HEK293 (cell line): ENCODE measurements around the gene MND1.

Experiments
- EGR2 ChIP-seq: fragments of 450-650 bp; formaldehyde crosslinking; IDR thresholded peaks from 2 replicates; pipeline ENCODE4 v1.5.1; 2016; ENCODE audit warnings: low read depth, missing biosample characterization, missing genetic modification characterization
- GLIS2 ChIP-seq: fragments of 450-650 bp; formaldehyde crosslinking; IDR thresholded peaks from 2 replicates; pipeline ENCODE4 v1.5.1; 2016; ENCODE audit warnings: missing biosample characterization, missing genetic modification characterization
- HIC1 ChIP-seq: fragments of 450-650 bp; formaldehyde crosslinking; IDR thresholded peaks from 2 replicates; pipeline ENCODE4 v1.5.1; 2016; ENCODE audit warnings: missing biosample characterization, missing genetic modification characterization
- HOXD13 ChIP-seq: sonication (generic); formaldehyde crosslinking; IDR thresholded peaks from 2 replicates; pipeline ENCODE4 v1.8.0; 2022; ENCODE audit warnings: missing genetic modification reagents, borderline replicate concordance
- MEIS1 ChIP-seq: sonication (generic); formaldehyde crosslinking; IDR thresholded peaks from 2 replicates; pipeline ENCODE4 v1.8.1; 2022; ENCODE audit warnings: missing genetic modification reagents, mild to moderate bottlenecking, borderline replicate concordance
- MYNN ChIP-seq: fragments of 450-650 bp; formaldehyde crosslinking; IDR thresholded peaks from 2 replicates; pipeline ENCODE4 v1.5.1; 2016; ENCODE audit warnings: missing biosample characterization, missing genetic modification characterization, borderline replicate concordance
- SETDB1 ChIP-seq: IDR thresholded peaks from one replicate; pipeline ENCODE4 v1.6.1; 2017; ENCODE audit warnings: mild to moderate bottlenecking, low read length, moderate library complexity, mixed read lengths; ENCODE audit not compliant: insufficient read length
- TCF7L2 ChIP-seq: IDR thresholded peaks from 2 replicates; pipeline ENCODE4 v1.6.1; 2011; ENCODE audit warnings: low read depth, mild to moderate bottlenecking, inconsistent platforms, low read length, moderate library complexity, borderline replicate concordance
- ZBTB21 ChIP-seq: fragments of 450-650 bp; formaldehyde crosslinking; IDR thresholded peaks from 2 replicates; pipeline ENCODE4 v1.5.1; 2017; ENCODE audit warnings: missing biosample characterization, missing genetic modification characterization
- ZBTB48 ChIP-seq: fragments of 450-650 bp; formaldehyde crosslinking; IDR thresholded peaks from 2 replicates; pipeline ENCODE4 v1.5.1; 2016; ENCODE audit warnings: missing biosample characterization, missing genetic modification characterization
- ZFP41 ChIP-seq: fragments of 450-650 bp; formaldehyde crosslinking; IDR thresholded peaks from 2 replicates; pipeline ENCODE4 v1.5.1; 2016; ENCODE audit warnings: missing biosample characterization, missing genetic modification characterization, borderline replicate concordance
- ZNF10 ChIP-seq: fragments of 450-650 bp; formaldehyde crosslinking; IDR thresholded peaks from 2 replicates; pipeline ENCODE4 v1.5.1; 2017; ENCODE audit warnings: missing biosample characterization, missing genetic modification characterization
- ZNF138 ChIP-seq: fragments of 450-650 bp; formaldehyde crosslinking; IDR thresholded peaks from 2 replicates; pipeline ENCODE4 v1.5.1; 2016; ENCODE audit warnings: missing biosample characterization, missing genetic modification characterization, borderline replicate concordance
- ZNF146 ChIP-seq: fragments of 450-650 bp; formaldehyde crosslinking; IDR thresholded peaks from 2 replicates; pipeline ENCODE4 v1.5.1; 2016; ENCODE audit warnings: missing biosample characterization, missing genetic modification characterization
- ZNF174 ChIP-seq: fragments of 450-650 bp; formaldehyde crosslinking; IDR thresholded peaks from 2 replicates; pipeline ENCODE4 v1.5.0; 2017; ENCODE audit warnings: missing biosample characterization, mild to moderate bottlenecking, missing genetic modification characterization
- ZNF18 ChIP-seq: fragments of 450-650 bp; formaldehyde crosslinking; IDR thresholded peaks from 2 replicates; pipeline ENCODE4 v1.5.1; 2016; ENCODE audit warnings: missing biosample characterization, missing genetic modification characterization
- ZNF292 ChIP-seq: fragments of 450-650 bp; formaldehyde crosslinking; IDR thresholded peaks from 2 replicates; pipeline ENCODE4 v1.5.1; 2016; ENCODE audit warnings: low read depth, missing biosample characterization, missing genetic modification characterization, borderline replicate concordance
- ZNF302 ChIP-seq: fragments of 450-650 bp; formaldehyde crosslinking; IDR thresholded peaks from 2 replicates; pipeline ENCODE4 v1.5.1; 2016; ENCODE audit warnings: missing biosample characterization, missing genetic modification characterization, low read depth
- ZNF354C ChIP-seq: fragments of 450-650 bp; formaldehyde crosslinking; IDR thresholded peaks from 2 replicates; pipeline ENCODE4 v1.5.1; 2016; ENCODE audit warnings: missing biosample characterization, missing genetic modification characterization, low read depth, borderline replicate concordance
- ZNF362 ChIP-seq: fragments of 450-650 bp; formaldehyde crosslinking; IDR thresholded peaks from 2 replicates; pipeline ENCODE4 v1.5.1; 2016; ENCODE audit warnings: missing biosample characterization, missing genetic modification characterization
- ZNF366 ChIP-seq: fragments of 450-650 bp; formaldehyde crosslinking; conservative IDR thresholded peaks from 2 replicates; pipeline ENCODE4 v1.5.1; 2016; ENCODE audit warnings: missing biosample characterization, missing genetic modification characterization
- ZNF416 ChIP-seq: fragments of 450-650 bp; formaldehyde crosslinking; IDR thresholded peaks from 2 replicates; pipeline ENCODE4 v1.5.1; 2016; ENCODE audit warnings: missing biosample characterization, missing genetic modification characterization
- ZNF473 ChIP-seq: fragments of 450-650 bp; formaldehyde crosslinking; IDR thresholded peaks from 2 replicates; pipeline ENCODE4 v1.5.1; 2017; ENCODE audit warnings: missing biosample characterization, missing genetic modification characterization
- ZNF610 ChIP-seq: fragments of 450-650 bp; formaldehyde crosslinking; IDR thresholded peaks from 2 replicates; pipeline ENCODE4 v1.5.1; 2016; ENCODE audit warnings: missing biosample characterization, missing genetic modification characterization, borderline replicate concordance
- ZNF692 ChIP-seq: fragments of 450-650 bp; formaldehyde crosslinking; IDR thresholded peaks from 2 replicates; pipeline ENCODE4 v1.5.1; 2016; ENCODE audit warnings: missing biosample characterization, missing genetic modification characterization
- ZNF76 ChIP-seq: fragments of 450-650 bp; formaldehyde crosslinking; IDR thresholded peaks from 2 replicates; pipeline ENCODE4; 2016; ENCODE audit warnings: low read depth, missing biosample characterization, missing genetic modification characterization, borderline replicate concordance
- ZNF776 ChIP-seq: fragments of 450-650 bp; formaldehyde crosslinking; IDR thresholded peaks from 2 replicates; pipeline ENCODE4 v1.5.0; 2017; ENCODE audit warnings: missing biosample characterization, missing genetic modification characterization, borderline replicate concordance
- ZNF837 ChIP-seq: fragments of 450-650 bp; formaldehyde crosslinking; IDR thresholded peaks from 2 replicates; pipeline ENCODE4 v1.5.1; 2016; ENCODE audit warnings: missing biosample characterization, missing genetic modification characterization
- TF ChIP-seq, protein P1 (sequence below): fragments of 450-650 bp; IDR thresholded peaks from 2 replicates; pipeline ENCODE4 v1.5.1; 2018; ENCODE audit warnings: missing biosample characterization, mild to moderate bottlenecking, missing genetic modification characterization
- TF ChIP-seq, protein P2 (sequence below): fragments of 450-650 bp; formaldehyde crosslinking; IDR thresholded peaks from 2 replicates; pipeline ENCODE4 v1.5.1; 2016; ENCODE audit warnings: missing biosample characterization, missing genetic modification characterization

The MND1 gene

DNA sequence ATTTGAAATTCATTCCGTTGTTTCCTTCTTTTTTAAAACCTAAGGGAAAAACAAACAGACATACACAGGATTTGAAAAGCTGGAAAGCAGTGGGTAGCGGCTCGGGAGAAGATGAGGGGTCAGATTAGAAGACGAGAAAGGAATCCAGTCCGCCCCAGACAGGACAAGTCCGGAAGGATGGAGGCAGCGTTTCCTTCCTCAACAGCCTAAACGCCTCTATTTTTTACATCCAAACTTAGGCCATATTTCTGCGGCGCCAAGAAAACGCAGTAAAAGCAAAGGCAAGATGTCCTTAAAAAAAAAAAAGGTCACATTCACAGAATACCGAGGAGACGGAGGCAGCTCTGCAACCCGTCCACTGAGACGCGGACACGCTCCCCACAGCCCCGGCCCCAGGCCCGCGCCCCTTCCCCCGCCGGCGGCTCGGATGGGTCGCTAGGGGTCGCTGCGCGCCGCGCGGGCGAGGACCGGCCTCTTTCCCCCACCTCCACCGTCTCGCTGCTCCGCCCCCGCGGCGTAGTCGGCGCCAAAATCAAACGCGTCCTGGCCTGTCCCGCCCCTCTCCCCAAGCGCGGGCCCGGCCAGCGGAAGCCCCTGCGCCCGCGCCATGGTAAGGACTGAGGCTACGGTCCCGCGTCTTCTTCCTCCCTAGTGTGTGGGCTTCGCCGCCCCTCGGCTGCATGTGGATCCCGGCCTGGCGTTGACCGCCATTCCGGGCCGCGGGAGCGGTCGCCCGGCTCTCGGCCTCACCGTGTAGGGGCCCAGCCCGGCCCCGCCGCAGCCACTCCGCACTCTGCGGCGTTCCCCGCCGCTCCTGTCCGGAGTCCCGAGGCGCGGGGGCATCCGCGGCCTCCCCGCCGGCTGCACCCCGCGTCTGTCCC is at the start of gene MND1 (continued):
- TF ChIP-seq ZNF366 (tag by site-specific recombination): no peak
- TF ChIP-seq GLIS2 (tag by site-specific recombination): peak; percentile 79
- TF ChIP-seq ZNF146: no peak
- no peak for TF ChIP-seq ZNF362 (tag by site-specific recombination)
- no peak for TF ChIP-seq ZNF416 (tag by site-specific recombination)
- TF ChIP-seq SETDB1: no peak
- TF ChIP-seq TCF7L2: 0 out of 2 replicates have a peak, but pooled peaks have one; percentile 20
- no peak for TF ChIP-seq MYNN (tag by site-specific recombination)
- no peak for TF ChIP-seq ZNF776 (tag by site-specific recombination)
- TF ChIP-seq ZFP41 (tag by site-specific recombination): no peak
- no peak for TF ChIP-seq ZNF473 (tag by site-specific recombination)
- no peak for TF ChIP-seq ZNF10 (tag by site-specific recombination)
- TF ChIP-seq EGR2 (tag by site-specific recombination): peak; percentile 84
- 0 out of 2 replicates have a peak, but pooled peaks have one; percentile 39 for TF ChIP-seq ZNF610 (tag by site-specific recombination)
- TF ChIP-seq HOXD13 (CRISPR knock-in tag): no peak
- TF ChIP-seq ZNF292 (tag by site-specific recombination): no peak
- no peak for TF ChIP-seq ZNF18
- no peak for TF ChIP-seq ZNF354C
- no peak for TF ChIP-seq ZNF302
- no peak for TF ChIP-seq ZBTB21
- no peak for TF ChIP-seq ZNF837 (tag by site-specific recombination)
- no peak for TF ChIP-seq MEIS1 (CRISPR knock-in tag)
- peak; percentile 64; the same call in 1 of the 2 replicates for TF ChIP-seq ZNF692 (tag by site-specific recombination)
- TF ChIP-seq ZNF174: no peak
- TF ChIP-seq, protein P1, sequence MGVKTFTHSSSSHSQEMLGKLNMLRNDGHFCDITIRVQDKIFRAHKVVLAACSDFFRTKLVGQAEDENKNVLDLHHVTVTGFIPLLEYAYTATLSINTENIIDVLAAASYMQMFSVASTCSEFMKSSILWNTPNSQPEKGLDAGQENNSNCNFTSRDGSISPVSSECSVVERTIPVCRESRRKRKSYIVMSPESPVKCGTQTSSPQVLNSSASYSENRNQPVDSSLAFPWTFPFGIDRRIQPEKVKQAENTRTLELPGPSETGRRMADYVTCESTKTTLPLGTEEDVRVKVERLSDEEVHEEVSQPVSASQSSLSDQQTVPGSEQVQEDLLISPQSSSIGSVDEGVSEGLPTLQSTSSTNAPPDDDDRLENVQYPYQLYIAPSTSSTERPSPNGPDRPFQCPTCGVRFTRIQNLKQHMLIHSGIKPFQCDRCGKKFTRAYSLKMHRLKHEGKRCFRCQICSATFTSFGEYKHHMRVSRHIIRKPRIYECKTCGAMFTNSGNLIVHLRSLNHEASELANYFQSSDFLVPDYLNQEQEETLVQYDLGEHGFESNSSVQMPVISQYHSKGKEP (tag by site-specific recombination): no peak
- no peak; the same call in 1 of the 2 replicates for TF ChIP-seq HIC1 (tag by site-specific recombination)
- TF ChIP-seq ZNF138 (tag by site-specific recombination): no peak
- no peak for TF ChIP-seq ZBTB48 (tag by site-specific recombination)
- TF ChIP-seq ZNF76 (tag by site-specific recombination): no peak
- TF ChIP-seq, protein P2, sequence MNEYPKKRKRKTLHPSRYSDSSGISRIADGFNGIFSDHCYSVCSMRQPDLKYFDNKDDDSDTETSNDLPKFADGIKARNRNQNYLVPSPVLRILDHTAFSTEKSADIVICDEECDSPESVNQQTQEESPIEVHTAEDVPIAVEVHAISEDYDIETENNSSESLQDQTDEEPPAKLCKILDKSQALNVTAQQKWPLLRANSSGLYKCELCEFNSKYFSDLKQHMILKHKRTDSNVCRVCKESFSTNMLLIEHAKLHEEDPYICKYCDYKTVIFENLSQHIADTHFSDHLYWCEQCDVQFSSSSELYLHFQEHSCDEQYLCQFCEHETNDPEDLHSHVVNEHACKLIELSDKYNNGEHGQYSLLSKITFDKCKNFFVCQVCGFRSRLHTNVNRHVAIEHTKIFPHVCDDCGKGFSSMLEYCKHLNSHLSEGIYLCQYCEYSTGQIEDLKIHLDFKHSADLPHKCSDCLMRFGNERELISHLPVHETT (tag by site-specific recombination): no peak
